HepG2 (cell line): ENCODE data around the gene CDKN2AIP. TPM values are rescaled to one million over a fixed set of nuclear protein-coding genes. Genes with fewer than 3 reads are reported as not detected.

Source experiments
- BCL6 ChIP-seq: IDR thresholded peaks from 2 replicates; pipeline ENCODE4 v1.6.1; 2016; ENCODE audit warnings: missing genetic modification reagents, missing compliant biosample characterization
- ELF1 ChIP-seq: sonication (generic); formaldehyde crosslinking; IDR thresholded peaks from 2 replicates; pipeline ENCODE4 v1.4.0; 2020; ENCODE audit warnings: missing genetic modification reagents
- HDAC2 ChIP-seq: sonication (generic); formaldehyde crosslinking; IDR thresholded peaks from 2 replicates; pipeline ENCODE4 v1.4.0; 2020; ENCODE audit warnings: missing genetic modification reagents
- REPIN1 ChIP-seq: sonication (generic); formaldehyde crosslinking; IDR thresholded peaks from 2 replicates; pipeline ENCODE4 v1.8.0; 2022; ENCODE audit warnings: missing genetic modification reagents, low read depth, mild to moderate bottlenecking, borderline replicate concordance
- SKI ChIP-seq: fragments of 450-650 bp; IDR thresholded peaks from one replicate; pipeline ENCODE4 v1.6.1; 2018; ENCODE audit warnings: mild to moderate bottlenecking; ENCODE audit not compliant: partially characterized antibody
- SP1 ChIP-seq, 2 experiments: fragments of 450-650 bp in 1 of 2; sonication (generic) in 1 of 2; formaldehyde crosslinking in 1 of 2; IDR thresholded peaks; 2 replicates each; pipeline versions ENCODE4 v1.4.0 to v1.6.1; 2016 to 2020; ENCODE audit warnings: missing genetic modification reagents in 1 of 2
- SRF ChIP-seq: IDR thresholded peaks from 2 replicates; pipeline ENCODE4 v1.6.1; 2011; ENCODE audit warnings: mild to moderate bottlenecking, low read depth, low read length, moderate library complexity
- TGIF2 ChIP-seq: IDR thresholded peaks from 2 replicates; pipeline ENCODE4 v1.6.1; 2016; ENCODE audit warnings: control low read depth, missing compliant biosample characterization
- ZNF768 ChIP-seq: sonication (generic); formaldehyde crosslinking; IDR thresholded peaks from 2 replicates; pipeline ENCODE4 v1.4.0; 2020; ENCODE audit warnings: missing genetic modification reagents
- polyA plus RNA-seq, 8 experiments: library from polyadenylated mRNA; depleted of rRNA in 3 of 8; stranded (reverse) in 7 of 8; unstranded in 1 of 8; fragments of >200 nt; fragmentation: Illumina TruSeq in 4 of 8; extraction: Trizol in 4 of 8; gene quantifications; 2 replicates each; pipeline versions ENCODE4 v1.2.1 to v1.2.3, GENCODE V29; 2011 to 2016; ENCODE audit warnings: low read depth in 4 of 8, missing spikeins in 1 of 8, mixed read lengths in 1 of 8; ENCODE audit not compliant: insufficient read depth in 1 of 8
- total RNA-seq, 5 experiments: library from RNA; depleted of rRNA; stranded (reverse); fragments of >200 nt; fragmentation: Illumina TruSeq; extraction: Trizol; gene quantifications; 2 replicates each; pipeline ENCODE4 v1.2.3, GENCODE V29; 2016; ENCODE audit warnings: low read depth in 1 of 5
- TF ChIP-seq, protein P1 (sequence below): sonication (generic); formaldehyde crosslinking; IDR thresholded peaks from 2 replicates; pipeline ENCODE4 v1.4.0; 2020; ENCODE audit warnings: mild to moderate bottlenecking, missing genetic modification reagents
- TF ChIP-seq, protein P2 (sequence below): sonication (generic); formaldehyde crosslinking; IDR thresholded peaks from 2 replicates; pipeline ENCODE4 v1.5.1; 2020; ENCODE audit warnings: mild to moderate bottlenecking, missing genetic modification reagents, borderline replicate concordance
- TF ChIP-seq, protein P3 (sequence below): sonication (generic); formaldehyde crosslinking; IDR thresholded peaks from 2 replicates; pipeline ENCODE4 v1.4.0; 2020; ENCODE audit warnings: mild to moderate bottlenecking, low read depth, missing genetic modification reagents

CDKN2AIP gene
- total and polyA plus RNA-seq, 2 of the 13 experiments (the other 11 are each of a cell fraction or from before 2014, with no cell fraction given): 17.0 to 18.7 TPM

DNA sequence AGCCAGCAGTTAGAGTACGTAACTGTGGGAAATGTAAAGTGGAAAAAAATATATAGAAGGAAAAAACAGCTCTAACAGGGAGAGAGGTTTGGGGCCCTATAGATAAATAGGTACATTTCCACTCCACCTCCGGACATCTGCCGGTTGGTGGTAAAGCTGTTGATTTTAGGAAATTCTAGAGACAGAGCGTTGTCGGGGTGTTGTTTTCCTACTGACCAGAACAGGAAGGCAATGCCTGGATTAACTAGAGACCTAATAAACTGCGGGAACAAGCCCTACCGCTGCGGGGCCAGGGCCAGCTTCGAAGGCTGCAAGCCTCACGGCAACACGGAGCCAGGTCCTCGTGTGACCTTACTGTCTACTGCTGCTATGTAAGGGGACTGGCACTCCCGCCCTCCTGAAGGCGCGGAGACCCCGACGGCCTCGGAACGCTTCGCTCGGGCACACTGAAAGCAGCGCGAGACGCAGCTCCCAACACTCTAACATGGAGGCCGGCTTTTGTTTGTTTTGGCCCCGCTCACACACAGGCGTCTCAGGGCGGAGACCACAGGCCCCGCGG lies 702 bp upstream of the CDKN2AIP start (continued):
- TF ChIP-seq, protein P1, sequence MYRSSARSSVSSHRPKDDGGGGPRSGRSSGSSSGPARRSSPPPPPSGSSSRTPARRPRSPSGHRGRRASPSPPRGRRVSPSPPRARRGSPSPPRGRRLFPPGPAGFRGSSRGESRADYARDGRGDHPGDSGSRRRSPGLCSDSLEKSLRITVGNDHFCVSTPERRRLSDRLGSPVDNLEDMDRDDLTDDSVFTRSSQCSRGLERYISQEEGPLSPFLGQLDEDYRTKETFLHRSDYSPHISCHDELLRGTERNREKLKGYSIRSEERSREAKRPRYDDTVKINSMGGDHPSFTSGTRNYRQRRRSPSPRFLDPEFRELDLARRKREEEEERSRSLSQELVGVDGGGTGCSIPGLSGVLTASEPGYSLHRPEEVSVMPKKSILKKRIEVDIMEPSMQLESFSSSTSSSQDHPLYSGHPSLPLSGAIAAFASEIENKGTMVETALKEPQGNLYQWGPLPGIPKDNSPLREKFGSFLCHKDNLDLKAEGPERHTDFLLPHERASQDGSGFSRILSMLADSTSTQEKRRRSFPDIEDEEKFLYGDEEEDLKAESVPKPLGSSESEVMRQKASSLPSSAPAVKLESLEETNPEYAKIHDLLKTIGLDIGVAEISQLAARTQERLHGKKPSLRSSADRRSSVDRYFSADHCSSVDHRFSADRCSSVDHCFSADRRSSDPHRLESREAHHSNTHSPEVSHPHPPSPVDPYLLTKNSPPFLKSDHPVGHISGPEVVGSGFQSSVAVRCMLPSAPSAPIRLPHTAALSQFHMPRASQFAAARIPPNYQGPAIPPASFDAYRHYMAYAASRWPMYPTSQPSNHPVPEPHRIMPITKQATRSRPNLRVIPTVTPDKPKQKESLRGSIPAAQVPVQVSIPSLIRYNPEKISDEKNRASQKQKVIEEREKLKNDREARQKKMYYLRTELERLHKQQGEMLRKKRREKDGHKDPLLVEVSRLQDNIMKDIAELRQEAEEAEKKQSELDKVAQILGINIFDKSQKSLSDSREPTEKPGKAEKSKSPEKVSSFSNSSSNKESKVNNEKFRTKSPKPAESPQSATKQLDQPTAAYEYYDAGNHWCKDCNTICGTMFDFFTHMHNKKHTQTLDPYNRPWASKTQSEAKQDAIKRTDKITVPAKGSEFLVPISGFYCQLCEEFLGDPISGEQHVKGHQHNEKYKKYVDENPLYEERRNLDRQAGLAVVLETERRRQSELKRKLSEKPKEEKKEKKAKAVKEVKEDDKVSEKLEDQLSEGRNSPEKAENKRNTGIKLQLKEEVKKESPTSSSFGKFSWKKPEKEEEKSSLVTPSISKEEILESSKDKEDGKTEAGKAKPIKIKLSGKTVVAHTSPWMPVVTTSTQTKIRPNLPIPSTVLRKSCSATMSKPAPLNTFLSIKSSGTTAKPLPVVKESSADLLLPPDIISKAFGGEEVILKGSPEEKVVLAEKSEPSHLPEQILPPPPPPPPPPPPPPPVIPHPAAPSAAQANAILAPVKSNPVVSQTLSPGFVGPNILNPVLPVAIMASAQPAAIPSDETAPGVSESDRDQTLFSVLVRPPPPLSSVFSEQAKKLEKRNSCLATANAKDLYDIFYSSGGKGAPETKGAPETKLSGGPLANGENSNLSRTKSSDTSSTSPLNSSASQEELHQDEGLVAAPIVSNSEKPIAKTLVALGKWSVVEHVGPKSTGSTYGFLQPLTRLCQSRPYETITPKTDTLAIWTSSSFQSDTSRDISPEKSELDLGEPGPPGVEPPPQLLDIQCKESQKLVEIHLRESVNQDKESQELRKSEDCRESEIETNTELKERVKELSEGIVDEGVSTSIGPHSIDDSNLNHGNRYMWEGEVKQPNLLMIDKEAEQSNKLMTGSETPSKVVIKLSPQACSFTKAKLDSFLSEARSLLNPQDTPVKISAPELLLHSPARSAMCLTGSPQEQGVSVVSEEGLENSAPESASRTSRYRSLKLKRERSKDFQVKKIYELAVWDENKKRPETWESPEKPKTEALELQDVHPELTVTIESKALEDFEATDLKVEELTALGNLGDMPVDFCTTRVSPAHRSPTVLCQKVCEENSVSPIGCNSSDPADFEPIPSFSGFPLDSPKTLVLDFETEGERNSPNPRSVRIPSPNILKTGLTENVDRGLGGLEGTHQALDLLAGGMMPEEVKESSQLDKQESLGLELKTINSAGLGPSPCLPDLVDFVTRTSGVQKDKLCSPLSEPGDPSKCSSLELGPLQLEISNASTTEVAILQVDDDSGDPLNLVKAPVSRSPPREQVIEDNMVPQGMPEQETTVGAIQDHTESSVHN (CRISPR knock-in tag): no peak
- peak; percentile 31 for TF ChIP-seq TGIF2 (CRISPR knock-in tag)
- peak; percentile 91 for TF ChIP-seq REPIN1 (CRISPR knock-in tag)
- peak; percentile 56 for TF ChIP-seq BCL6 (CRISPR knock-in tag)
- no peak for TF ChIP-seq SKI
- TF ChIP-seq SRF: no peak
- TF ChIP-seq, protein P2, sequence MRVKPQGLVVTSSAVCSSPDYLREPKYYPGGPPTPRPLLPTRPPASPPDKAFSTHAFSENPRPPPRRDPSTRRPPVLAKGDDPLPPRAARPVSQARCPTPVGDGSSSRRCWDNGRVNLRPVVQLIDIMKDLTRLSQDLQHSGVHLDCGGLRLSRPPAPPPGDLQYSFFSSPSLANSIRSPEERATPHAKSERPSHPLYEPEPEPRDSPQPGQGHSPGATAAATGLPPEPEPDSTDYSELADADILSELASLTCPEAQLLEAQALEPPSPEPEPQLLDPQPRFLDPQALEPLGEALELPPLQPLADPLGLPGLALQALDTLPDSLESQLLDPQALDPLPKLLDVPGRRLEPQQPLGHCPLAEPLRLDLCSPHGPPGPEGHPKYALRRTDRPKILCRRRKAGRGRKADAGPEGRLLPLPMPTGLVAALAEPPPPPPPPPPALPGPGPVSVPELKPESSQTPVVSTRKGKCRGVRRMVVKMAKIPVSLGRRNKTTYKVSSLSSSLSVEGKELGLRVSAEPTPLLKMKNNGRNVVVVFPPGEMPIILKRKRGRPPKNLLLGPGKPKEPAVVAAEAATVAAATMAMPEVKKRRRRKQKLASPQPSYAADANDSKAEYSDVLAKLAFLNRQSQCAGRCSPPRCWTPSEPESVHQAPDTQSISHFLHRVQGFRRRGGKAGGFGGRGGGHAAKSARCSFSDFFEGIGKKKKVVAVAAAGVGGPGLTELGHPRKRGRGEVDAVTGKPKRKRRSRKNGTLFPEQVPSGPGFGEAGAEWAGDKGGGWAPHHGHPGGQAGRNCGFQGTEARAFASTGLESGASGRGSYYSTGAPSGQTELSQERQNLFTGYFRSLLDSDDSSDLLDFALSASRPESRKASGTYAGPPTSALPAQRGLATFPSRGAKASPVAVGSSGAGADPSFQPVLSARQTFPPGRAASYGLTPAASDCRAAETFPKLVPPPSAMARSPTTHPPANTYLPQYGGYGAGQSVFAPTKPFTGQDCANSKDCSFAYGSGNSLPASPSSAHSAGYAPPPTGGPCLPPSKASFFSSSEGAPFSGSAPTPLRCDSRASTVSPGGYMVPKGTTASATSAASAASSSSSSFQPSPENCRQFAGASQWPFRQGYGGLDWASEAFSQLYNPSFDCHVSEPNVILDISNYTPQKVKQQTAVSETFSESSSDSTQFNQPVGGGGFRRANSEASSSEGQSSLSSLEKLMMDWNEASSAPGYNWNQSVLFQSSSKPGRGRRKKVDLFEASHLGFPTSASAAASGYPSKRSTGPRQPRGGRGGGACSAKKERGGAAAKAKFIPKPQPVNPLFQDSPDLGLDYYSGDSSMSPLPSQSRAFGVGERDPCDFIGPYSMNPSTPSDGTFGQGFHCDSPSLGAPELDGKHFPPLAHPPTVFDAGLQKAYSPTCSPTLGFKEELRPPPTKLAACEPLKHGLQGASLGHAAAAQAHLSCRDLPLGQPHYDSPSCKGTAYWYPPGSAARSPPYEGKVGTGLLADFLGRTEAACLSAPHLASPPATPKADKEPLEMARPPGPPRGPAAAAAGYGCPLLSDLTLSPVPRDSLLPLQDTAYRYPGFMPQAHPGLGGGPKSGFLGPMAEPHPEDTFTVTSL (CRISPR knock-in tag): 0 out of 2 replicates have a peak, but pooled peaks have one; percentile 25
- peak; percentile 65; the same call in 1 of the 2 replicates for TF ChIP-seq HDAC2 (CRISPR knock-in tag)
- TF ChIP-seq, protein P3, sequence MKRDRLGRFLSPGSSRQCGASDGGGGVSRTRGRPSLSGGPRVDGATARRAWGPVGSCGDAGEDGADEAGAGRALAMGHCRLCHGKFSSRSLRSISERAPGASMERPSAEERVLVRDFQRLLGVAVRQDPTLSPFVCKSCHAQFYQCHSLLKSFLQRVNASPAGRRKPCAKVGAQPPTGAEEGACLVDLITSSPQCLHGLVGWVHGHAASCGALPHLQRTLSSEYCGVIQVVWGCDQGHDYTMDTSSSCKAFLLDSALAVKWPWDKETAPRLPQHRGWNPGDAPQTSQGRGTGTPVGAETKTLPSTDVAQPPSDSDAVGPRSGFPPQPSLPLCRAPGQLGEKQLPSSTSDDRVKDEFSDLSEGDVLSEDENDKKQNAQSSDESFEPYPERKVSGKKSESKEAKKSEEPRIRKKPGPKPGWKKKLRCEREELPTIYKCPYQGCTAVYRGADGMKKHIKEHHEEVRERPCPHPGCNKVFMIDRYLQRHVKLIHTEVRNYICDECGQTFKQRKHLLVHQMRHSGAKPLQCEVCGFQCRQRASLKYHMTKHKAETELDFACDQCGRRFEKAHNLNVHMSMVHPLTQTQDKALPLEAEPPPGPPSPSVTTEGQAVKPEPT (CRISPR knock-in tag): no peak
- TF ChIP-seq SP1 (IDR thresholded peaks at IDR 0.05): no peak
- TF ChIP-seq SP1 (CRISPR knock-in tag; IDR thresholded peaks at IDR 0.05): no peak
- TF ChIP-seq ZNF768: peak; percentile 54; the same call in 1 of the 2 replicates
- TF ChIP-seq ELF1 (CRISPR knock-in tag): peak; percentile 51
